ENCODE results near the gene HCK. TPM values are rescaled to one million over a fixed set of nuclear protein-coding genes. Genes with fewer than 3 reads are reported as not detected.

The HCK gene
- total RNA-seq, 1 experiment from 2014 or later = 1.3 TPM

DNA sequence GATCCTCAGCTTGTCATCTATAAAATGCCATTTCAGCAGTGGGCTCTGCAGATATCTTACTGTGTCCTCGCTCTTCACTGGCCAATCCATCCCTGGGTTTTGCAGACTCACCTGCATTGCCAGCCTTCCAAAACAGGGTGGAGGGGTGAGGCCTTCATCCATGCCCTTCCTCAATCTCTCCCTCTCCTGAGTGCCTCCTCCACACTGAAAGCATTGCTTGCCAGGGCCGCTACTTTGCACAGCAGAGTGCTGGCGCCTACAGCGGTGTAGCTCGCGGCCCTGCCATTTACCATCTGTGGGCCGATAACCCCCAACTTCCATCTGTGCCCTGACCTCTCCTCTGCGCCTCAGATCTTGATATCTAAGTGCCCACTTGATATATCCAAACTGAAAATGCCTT is 86.9 kb downstream of the HCK start (continued):
- no peak for TF ChIP-seq ZNF512 (CRISPR knock-in tag; IDR thresholded peaks at IDR 0.05; ENCODE audit: borderline replicate concordance)

DNA sequence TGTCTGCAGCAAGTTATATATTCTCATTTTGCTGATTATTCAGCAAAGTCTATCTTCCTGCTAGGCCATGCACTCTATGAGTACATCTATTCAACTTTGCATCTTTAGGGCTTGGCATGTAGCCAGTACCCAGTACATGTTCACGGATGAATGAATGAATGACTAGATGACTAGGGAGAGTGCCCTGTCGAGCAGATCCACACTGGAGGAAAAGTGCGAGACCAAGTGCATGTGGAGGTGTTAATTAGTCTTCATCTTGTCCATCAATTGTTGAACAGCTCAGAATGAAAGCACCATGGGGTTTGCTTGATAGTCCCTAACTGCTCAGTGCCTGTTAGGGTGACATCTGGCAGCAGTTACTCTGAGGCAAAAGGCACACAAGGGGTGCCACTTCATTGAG is 87.9 kb downstream of the HCK start:
- no peak overlapping the region for H3K4me3 Mint-ChIP-seq

More for the DNA sequence above, 87.9 kb downstream of the HCK start:
- DNase-seq (ENCODE audit: low spot score) = no peak
- Mint-ChIP-seq H3K27ac (no peak overlapping the region), H3K36me3 (peaks cover 67% of the 10 kb centered on the region), H3K4me1 (no peaks in the 10 kb centered on the region), H3K27me3 (ENCODE audit: low read depth) (no peaks in the 10 kb centered on the region), H3K9me3 (no peaks in the 10 kb centered on the region)
- ChIA-PET CTCF (no interaction called here), POLR2A (no interaction called here)
- ATAC-seq = no peak
- TF ChIP-seq, protein P1, sequence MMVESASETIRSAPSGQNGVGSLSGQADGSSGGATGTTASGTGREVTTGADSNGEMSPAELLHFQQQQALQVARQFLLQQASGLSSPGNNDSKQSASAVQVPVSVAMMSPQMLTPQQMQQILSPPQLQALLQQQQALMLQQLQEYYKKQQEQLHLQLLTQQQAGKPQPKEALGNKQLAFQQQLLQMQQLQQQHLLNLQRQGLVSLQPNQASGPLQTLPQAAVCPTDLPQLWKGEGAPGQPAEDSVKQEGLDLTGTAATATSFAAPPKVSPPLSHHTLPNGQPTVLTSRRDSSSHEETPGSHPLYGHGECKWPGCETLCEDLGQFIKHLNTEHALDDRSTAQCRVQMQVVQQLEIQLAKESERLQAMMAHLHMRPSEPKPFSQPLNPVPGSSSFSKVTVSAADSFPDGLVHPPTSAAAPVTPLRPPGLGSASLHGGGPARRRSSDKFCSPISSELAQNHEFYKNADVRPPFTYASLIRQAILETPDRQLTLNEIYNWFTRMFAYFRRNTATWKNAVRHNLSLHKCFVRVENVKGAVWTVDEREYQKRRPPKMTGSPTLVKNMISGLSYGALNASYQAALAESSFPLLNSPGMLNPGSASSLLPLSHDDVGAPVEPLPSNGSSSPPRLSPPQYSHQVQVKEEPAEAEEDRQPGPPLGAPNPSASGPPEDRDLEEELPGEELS (CRISPR knock-in tag; IDR thresholded peaks at IDR 0.05) = no peak
- TF ChIP-seq, protein P2, sequence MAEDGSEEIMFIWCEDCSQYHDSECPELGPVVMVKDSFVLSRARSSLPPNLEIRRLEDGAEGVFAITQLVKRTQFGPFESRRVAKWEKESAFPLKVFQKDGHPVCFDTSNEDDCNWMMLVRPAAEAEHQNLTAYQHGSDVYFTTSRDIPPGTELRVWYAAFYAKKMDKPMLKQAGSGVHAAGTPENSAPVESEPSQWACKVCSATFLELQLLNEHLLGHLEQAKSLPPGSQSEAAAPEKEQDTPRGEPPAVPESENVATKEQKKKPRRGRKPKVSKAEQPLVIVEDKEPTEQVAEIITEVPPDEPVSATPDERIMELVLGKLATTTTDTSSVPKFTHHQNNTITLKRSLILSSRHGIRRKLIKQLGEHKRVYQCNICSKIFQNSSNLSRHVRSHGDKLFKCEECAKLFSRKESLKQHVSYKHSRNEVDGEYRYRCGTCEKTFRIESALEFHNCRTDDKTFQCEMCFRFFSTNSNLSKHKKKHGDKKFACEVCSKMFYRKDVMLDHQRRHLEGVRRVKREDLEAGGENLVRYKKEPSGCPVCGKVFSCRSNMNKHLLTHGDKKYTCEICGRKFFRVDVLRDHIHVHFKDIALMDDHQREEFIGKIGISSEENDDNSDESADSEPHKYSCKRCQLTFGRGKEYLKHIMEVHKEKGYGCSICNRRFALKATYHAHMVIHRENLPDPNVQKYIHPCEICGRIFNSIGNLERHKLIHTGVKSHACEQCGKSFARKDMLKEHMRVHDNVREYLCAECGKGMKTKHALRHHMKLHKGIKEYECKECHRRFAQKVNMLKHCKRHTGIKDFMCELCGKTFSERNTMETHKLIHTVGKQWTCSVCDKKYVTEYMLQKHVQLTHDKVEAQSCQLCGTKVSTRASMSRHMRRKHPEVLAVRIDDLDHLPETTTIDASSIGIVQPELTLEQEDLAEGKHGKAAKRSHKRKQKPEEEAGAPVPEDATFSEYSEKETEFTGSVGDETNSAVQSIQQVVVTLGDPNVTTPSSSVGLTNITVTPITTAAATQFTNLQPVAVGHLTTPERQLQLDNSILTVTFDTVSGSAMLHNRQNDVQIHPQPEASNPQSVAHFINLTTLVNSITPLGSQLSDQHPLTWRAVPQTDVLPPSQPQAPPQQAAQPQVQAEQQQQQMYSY (CRISPR knock-in tag; IDR thresholded peaks at IDR 0.05) = no peak
- no peak for TF ChIP-seq RELA (CRISPR knock-in tag; IDR thresholded peaks at IDR 0.05; ENCODE audit: borderline replicate concordance)
- TF ChIP-seq JUN (CRISPR knock-in tag; IDR thresholded peaks at IDR 0.05) = no peak
- TF ChIP-seq ZNF281 (CRISPR knock-in tag; IDR thresholded peaks at IDR 0.05) = no peak
- TF ChIP-seq NR3C1 (CRISPR knock-in tag; conservative IDR thresholded peaks at IDR 0.05; ENCODE audit: low read depth) = no peak
- no peak for TF ChIP-seq CREM (CRISPR knock-in tag; IDR thresholded peaks at IDR 0.05)
- no peak for TF ChIP-seq TEAD4 (CRISPR knock-in tag; IDR thresholded peaks at IDR 0.05)
- TF ChIP-seq GTF2I (CRISPR knock-in tag; conservative IDR thresholded peaks at IDR 0.05) = no peak
- no peak for TF ChIP-seq E2F1 (CRISPR knock-in tag; IDR thresholded peaks at IDR 0.05)
- TF ChIP-seq FOXK1 (CRISPR knock-in tag; IDR thresholded peaks at IDR 0.05) = no peak
- TF ChIP-seq ZBTB21 (CRISPR knock-in tag; IDR thresholded peaks at IDR 0.05; ENCODE audit: borderline replicate concordance) = no peak
- no peak for TF ChIP-seq SOX15 (CRISPR knock-in tag; IDR thresholded peaks at IDR 0.05)
- no peak for TF ChIP-seq ZNF138 (CRISPR knock-in tag; conservative IDR thresholded peaks at IDR 0.05)
- no peak for TF ChIP-seq GABPB1 (CRISPR knock-in tag; IDR thresholded peaks at IDR 0.05)
- TF ChIP-seq ZNF219 (CRISPR knock-in tag; IDR thresholded peaks at IDR 0.05; ENCODE audit: borderline replicate concordance) = no peak
- TF ChIP-seq, protein P3, sequence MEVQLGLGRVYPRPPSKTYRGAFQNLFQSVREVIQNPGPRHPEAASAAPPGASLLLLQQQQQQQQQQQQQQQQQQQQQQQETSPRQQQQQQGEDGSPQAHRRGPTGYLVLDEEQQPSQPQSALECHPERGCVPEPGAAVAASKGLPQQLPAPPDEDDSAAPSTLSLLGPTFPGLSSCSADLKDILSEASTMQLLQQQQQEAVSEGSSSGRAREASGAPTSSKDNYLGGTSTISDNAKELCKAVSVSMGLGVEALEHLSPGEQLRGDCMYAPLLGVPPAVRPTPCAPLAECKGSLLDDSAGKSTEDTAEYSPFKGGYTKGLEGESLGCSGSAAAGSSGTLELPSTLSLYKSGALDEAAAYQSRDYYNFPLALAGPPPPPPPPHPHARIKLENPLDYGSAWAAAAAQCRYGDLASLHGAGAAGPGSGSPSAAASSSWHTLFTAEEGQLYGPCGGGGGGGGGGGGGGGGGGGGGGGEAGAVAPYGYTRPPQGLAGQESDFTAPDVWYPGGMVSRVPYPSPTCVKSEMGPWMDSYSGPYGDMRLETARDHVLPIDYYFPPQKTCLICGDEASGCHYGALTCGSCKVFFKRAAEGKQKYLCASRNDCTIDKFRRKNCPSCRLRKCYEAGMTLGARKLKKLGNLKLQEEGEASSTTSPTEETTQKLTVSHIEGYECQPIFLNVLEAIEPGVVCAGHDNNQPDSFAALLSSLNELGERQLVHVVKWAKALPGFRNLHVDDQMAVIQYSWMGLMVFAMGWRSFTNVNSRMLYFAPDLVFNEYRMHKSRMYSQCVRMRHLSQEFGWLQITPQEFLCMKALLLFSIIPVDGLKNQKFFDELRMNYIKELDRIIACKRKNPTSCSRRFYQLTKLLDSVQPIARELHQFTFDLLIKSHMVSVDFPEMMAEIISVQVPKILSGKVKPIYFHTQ (CRISPR knock-in tag; IDR thresholded peaks at IDR 0.05) = no peak

All from WTC11 (cell line).